Gastrocnemius medialis (tissue), 4 donors: ENCODE measurements around the gene UXT.

Experiments
- CTCF ChIP-seq, 5 experiments: fragments of 450-650 bp in 3 of 5; fragments of 200-600 bp in 2 of 5; sonication (generic) in 2 of 5; IDR thresholded peaks in 4 of 5; conservative IDR thresholded peaks in 1 of 5; 1 replicate in 4 of 5; 2 replicates in 1 of 5; pipeline ENCODE4 v1.5.1; 2016 to 2019; ENCODE audit warnings: antibody characterized with exemption in 5 of 5, mild to moderate bottlenecking in 3 of 5, moderate library complexity in 3 of 5
- POLR2A ChIP-seq, 2 donors: fragments of 450-650 bp; IDR thresholded peaks; one replicate each; pipeline ENCODE4 v1.6.1; 2017; ENCODE audit warnings: antibody characterized with exemption in 2 of 2, mild to moderate bottlenecking in 2 of 2, moderate library complexity in 2 of 2

GRCh38 chrX:47637546-47638195 lies 21.3 kb downstream of the UXT start:
- no peak for TF ChIP-seq CTCF (IDR thresholded peaks at IDR 0.05 in 4 of 5, conservative IDR thresholded peaks at IDR 0.05 in 1 of 5)
- no peak for TF ChIP-seq POLR2A (IDR thresholded peaks at IDR 0.05)
